Measurements from ENCODE around the gene ATAT1. TPM values are rescaled to one million over a fixed set of nuclear protein-coding genes. Genes with fewer than 3 reads are reported as not detected.
"Not testable (repeated sequence)": the region's sequence is repeated elsewhere in the genome, so short reads cannot be mapped to it uniquely, and the experiment has no call there.

The ATAT1 gene
- total RNA-seq, 1 donor from 2014 or later: 51.0 TPM

- Mint-ChIP-seq H3K4me3 (no peak overlapping the region), H3K27ac (no peak overlapping the region), H3K36me3 (peaks cover 50% of the 10 kb centered on the region), H3K27me3 (ENCODE audit: low read depth) (no peaks in the 10 kb centered on the region), H3K4me1 (no peaks in the 10 kb centered on the region), H3K9me3 (no peaks in the 10 kb centered on the region)
- DNase-seq (ENCODE audit: low spot score in 2 of 2, unreplicated experiment in 2 of 2): no peak
- TF ChIP-seq CTCF (IDR thresholded peaks at IDR 0.05; ENCODE audit: unreplicated experiment): no peak
Observed at GRCh38 chr6:30656513-30656912, 29.8 kb downstream of the ATAT1 start.

GRCh38 chr6:30657454-30657853, 30.8 kb downstream of the ATAT1 start:
- Mint-ChIP-seq H3K4me3 (no peak overlapping the region), H3K27ac (no peak overlapping the region), H3K4me1 (no peaks in the 10 kb centered on the region), H3K36me3 (peaks cover 53% of the 10 kb centered on the region), H3K27me3 (ENCODE audit: low read depth) (no peaks in the 10 kb centered on the region), H3K9me3 (no peaks in the 10 kb centered on the region)
- TF ChIP-seq CTCF (IDR thresholded peaks at IDR 0.05; ENCODE audit: unreplicated experiment): no peak
- no peak for DNase-seq (ENCODE audit: low spot score in 2 of 2, unreplicated experiment in 2 of 2)

- not testable (repeated sequence) for DNase-seq (ENCODE audit: low spot score in 2 of 2, unreplicated experiment in 2 of 2); H3K27ac Mint-ChIP-seq; H3K4me1 Mint-ChIP-seq; H3K9me3 Mint-ChIP-seq; H3K27me3 Mint-ChIP-seq (ENCODE audit: low read depth); H3K4me3 Mint-ChIP-seq
- H3K36me3 Mint-ChIP-seq: peaks cover 55% of the 10 kb centered on the region
Observed at GRCh38 chr6:30657922-30658321, 31.2 kb downstream of the ATAT1 start.

GRCh38 chr6:30664994-30665767, 38.5 kb downstream of the ATAT1 start:
- no peak for TF ChIP-seq CTCF (IDR thresholded peaks at IDR 0.05; ENCODE audit: unreplicated experiment)
- Mint-ChIP-seq H3K4me1 (no peaks in the 10 kb centered on the region), H3K4me3 (no peak overlapping the region), H3K27ac (no peak overlapping the region), H3K27me3 (ENCODE audit: low read depth) (no peaks in the 10 kb centered on the region), H3K9me3 (no peaks in the 10 kb centered on the region), H3K36me3 (peaks cover 40% of the 10 kb centered on the region)
- DNase-seq (ENCODE audit: low spot score in 2 of 2, unreplicated experiment in 2 of 2): no peak

DNA sequence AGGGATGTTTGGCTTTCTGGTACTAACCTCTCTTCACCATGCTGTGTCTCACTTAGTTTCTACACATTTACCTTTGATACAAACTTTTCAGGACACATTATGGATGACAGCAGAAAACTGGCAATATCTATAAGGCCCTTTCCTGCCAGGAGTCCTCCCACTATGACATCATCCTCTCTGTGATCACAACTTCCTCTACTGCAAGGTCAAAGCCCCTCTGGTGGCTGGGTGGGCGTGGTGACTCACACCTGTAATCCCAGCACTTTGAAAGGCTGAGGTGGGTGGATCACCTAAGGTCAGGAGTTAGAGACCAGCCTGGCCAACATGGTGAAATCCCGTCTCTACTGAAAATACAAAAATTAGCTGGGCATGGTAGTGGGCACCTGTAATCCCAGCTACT, 39.6 kb downstream of the ATAT1 start:
- not testable (repeated sequence) for H3K4me3 Mint-ChIP-seq; H3K9me3 Mint-ChIP-seq; DNase-seq (ENCODE audit: low spot score in 2 of 2, unreplicated experiment in 2 of 2); H3K4me1 Mint-ChIP-seq; H3K27me3 Mint-ChIP-seq (ENCODE audit: low read depth); H3K27ac Mint-ChIP-seq
- peaks cover 43% of the 10 kb centered on the region for H3K36me3 Mint-ChIP-seq

DNA sequence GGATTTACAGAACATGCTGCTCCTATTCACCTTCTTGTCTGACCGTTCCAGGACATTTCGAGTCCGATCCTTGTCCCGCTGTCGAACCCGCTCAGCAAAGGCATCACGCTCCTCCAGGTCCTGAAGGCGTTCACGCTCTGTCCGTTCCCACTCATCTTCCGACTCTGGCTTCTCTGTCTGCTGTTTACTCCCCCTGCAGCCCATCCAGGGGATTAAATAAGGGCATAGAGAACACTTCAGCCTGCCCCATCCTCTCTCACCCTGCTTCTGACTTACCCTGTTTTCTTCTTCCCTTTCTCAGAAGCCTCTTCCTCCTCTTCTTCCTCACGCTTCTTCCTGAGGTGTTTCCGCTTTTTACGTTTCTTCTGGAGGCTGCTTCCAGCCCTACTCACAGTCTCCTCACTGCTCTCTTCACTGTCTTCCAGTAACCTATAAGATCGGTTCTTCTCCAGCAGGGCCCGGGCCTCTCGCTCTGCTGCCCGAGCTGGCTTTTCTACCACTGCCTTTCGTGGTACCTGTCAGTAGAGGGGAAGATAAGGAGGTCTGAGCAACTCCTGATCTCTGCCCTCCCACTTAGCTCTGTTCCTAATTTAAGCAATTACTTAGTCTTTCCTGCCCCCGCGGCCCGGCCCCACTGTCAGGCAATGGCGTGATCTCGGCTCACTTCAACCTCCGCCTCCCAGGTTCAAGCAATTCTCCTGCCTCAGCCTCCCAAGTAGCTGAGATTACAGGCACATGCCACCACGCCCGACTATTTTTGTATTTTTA, 44.3 kb downstream of the ATAT1 start:
- no peak for DNase-seq (ENCODE audit: low spot score in 2 of 2, unreplicated experiment in 2 of 2)
- Mint-ChIP-seq H3K27me3 (ENCODE audit: low read depth) (no peaks in the 10 kb centered on the region), H3K9me3 (no peaks in the 10 kb centered on the region), H3K4me3 (peak overlapping the region; percentile 87), H3K27ac (peak overlapping the region; percentile 51), H3K4me1 (peaks cover 13% of the 10 kb centered on the region), H3K36me3 (peaks cover 19% of the 10 kb centered on the region)
- TF ChIP-seq CTCF (IDR thresholded peaks at IDR 0.05; ENCODE audit: unreplicated experiment): no peak

Measured in mesothelial cell of epicardium (in vitro differentiated cells).